Epithelial cell of proximal tubule (primary cell): Measurements from ENCODE around the gene HSP90B1. TPM values are rescaled to one million over a fixed set of nuclear protein-coding genes. Genes with fewer than 3 reads are reported as not detected.

Source experiments
- DNase-seq: peaks from one replicate; pipeline ENCODE4 v3.0.0-alpha.2; 2011; ENCODE audit warnings: low read depth
- H3K4me3 ChIP-seq: 2 replicates; pipeline ENCODE4 v1.5.1; 2011; ENCODE audit warnings: low read depth, mild to moderate bottlenecking, low read length
- CTCF ChIP-seq: conservative IDR thresholded peaks from 2 replicates; pipeline ENCODE4 v1.5.1; 2012; ENCODE audit warnings: low read depth, mild to moderate bottlenecking, low read length
- total RNA-seq: library from RNA; depleted of rRNA; stranded (reverse); fragments of >200 nt; gene quantifications from 2 replicates; pipeline ENCODE4 v1.2.3, GENCODE V29; 2015

The HSP90B1 gene
- total RNA-seq, 1 donor from 2014 or later = 606 TPM

- no peak for TF ChIP-seq CTCF
- H3K4me3 ChIP-seq = no peak overlapping the region
- DNase-seq = no peak
Measured at GRCh38 chr12:103887738-103888137, 42.5 kb upstream of the HSP90B1 start.

GRCh38 chr12:103897316-103897715, 32.9 kb upstream of the HSP90B1 start:
- no peak for DNase-seq
- no peak for TF ChIP-seq CTCF
- H3K4me3 ChIP-seq = no peak overlapping the region

- no peak for TF ChIP-seq CTCF
- DNase-seq = no peak
- H3K4me3 ChIP-seq = no peak overlapping the region
Measured at GRCh38 chr12:103901518-103902173, 28.6 kb upstream of the HSP90B1 start.

- DNase-seq = no peak
- H3K4me3 ChIP-seq = no peak overlapping the region
- no peak for TF ChIP-seq CTCF
Measured at GRCh38 chr12:103903993-103904392, 26.2 kb upstream of the HSP90B1 start.

- DNase-seq = no peak
- no peak for TF ChIP-seq CTCF
- no peak overlapping the region for H3K4me3 ChIP-seq
Measured at GRCh38 chr12:103905730-103906349, 24.4 kb upstream of the HSP90B1 start.

- no peak for TF ChIP-seq CTCF
Measured at GRCh38 chr12:103908246-103908541, 22.0 kb upstream of the HSP90B1 start.

GRCh38 chr12:103908877-103909276, 21.3 kb upstream of the HSP90B1 start:
- no peak for TF ChIP-seq CTCF
- no peak for DNase-seq
- H3K4me3 ChIP-seq = no peak overlapping the region

More at GRCh38 chr12:103908246-103908541, 22.0 kb upstream of the HSP90B1 start:
- DNase-seq = no peak
- H3K4me3 ChIP-seq = no peak overlapping the region
